Measurements from ENCODE around the gene TACR1. TPM values are rescaled to one million over a fixed set of nuclear protein-coding genes. Genes with fewer than 3 reads are reported as not detected.

TACR1 gene, protein sequence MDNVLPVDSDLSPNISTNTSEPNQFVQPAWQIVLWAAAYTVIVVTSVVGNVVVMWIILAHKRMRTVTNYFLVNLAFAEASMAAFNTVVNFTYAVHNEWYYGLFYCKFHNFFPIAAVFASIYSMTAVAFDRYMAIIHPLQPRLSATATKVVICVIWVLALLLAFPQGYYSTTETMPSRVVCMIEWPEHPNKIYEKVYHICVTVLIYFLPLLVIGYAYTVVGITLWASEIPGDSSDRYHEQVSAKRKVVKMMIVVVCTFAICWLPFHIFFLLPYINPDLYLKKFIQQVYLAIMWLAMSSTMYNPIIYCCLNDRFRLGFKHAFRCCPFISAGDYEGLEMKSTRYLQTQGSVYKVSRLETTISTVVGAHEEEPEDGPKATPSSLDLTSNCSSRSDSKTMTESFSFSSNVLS
- total RNA-seq, result not detected in 2 replicates

DNA sequence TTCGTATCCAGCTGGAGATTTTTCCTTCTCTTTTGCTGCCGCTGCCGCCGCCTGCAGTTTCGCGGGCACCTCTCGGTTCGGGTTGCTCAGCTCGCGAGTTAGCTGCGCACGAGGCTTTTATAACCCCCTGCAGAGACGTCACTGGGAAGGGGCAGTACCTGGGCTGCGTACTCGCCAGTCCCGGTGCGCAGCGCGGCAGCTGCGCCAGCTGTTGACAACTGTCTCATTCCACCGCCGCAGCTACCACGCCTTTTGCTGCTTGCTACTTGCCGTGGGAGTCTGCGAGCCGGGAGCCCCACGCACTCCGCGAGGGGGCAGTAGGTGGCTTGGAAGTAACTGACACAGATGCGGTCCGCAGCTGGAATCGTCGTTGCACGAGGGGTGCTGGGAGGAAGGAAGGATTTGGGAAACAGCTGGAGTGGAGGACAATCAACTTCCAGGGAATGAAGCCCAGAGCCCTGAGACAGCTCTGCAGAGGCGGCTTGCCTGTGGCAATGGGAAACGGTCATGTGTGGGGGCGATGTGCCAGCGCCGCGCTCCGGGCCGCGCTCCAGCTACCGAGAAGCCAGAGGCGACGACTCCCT is at the start of gene TACR1:
TSS of gene TACR1 (minus strand) at position 93 of the 584 bp plus-strand sequence. CDS start 586 bp downstream, outside the sequence.

Other genes with a start within 250 kb of the TACR1 start
- 18.5 and 20.1 TPM in 2 replicates for gene POLE4, start 240.9 kb downstream of the TACR1 start, total RNA-seq

Data from epithelial cell of umbilical artery (primary cell).